HG03196 (cell line): ENCODE data around the gene ADSL.

Experiments used
- ATAC-seq: cut with Tn5 transposase; IDR thresholded peaks from one replicate; pipeline ENCODE4 v1.9.1; 2021; ENCODE audit not compliant: unreplicated experiment

The ADSL gene

DNA sequence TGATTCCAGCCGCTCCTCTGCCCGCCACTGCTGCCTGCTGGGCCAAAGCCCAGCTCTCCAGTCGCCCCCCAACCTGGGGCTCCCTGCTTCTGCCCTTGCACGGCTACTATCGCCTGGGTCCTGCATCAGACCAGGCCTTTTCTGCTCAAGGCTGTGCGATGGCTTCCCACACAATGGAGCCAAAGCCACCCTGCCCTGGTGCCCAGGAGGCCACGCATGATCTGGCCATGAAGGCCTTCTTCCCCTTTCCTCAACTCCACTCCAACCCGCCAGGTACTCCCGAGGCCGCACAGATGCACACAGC lies 69.9 kb downstream of the ADSL start:
- no peak for ATAC-seq

DNA sequence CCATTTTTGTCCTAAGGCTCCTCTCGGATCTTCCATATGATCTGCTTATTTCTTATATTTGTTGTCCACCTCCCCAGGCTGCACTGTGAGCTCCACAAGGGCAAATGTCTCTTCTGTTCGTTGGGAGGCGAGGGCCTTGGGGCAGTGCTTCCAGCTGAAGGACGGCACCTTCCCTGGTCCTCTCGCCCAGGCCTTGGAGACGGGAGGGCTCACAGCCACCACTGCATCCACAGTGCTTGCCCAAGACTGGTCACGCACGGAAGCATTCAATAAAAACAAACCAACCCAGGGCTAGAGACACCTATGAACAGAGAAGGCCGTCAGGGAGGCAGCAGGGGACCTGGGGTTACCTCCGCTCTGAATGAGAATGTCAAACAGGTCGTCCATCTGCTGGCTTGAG lies 70.3 kb downstream of the ADSL start:
- no peak for ATAC-seq

DNA sequence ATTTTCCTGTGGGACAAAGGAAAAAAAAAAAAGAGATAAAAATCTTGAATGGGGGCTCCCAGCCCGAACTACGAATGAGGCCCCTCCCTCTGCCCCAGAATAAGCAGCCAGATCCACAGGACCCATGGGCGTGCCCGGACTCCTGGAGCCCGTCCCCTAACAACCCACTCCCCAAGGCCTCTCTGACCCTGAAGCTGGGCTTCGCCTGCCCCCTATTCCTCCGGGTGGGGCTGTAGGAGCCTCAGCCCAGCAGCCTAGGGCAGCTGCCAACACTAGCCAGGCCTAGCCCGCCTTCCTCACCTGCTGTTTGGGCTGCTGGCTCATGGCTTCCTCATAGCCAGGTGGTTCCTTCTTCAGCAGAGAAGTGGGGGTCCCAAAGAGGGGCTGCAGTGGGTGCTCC lies 70.7 kb downstream of the ADSL start:
- no peak for ATAC-seq

DNA sequence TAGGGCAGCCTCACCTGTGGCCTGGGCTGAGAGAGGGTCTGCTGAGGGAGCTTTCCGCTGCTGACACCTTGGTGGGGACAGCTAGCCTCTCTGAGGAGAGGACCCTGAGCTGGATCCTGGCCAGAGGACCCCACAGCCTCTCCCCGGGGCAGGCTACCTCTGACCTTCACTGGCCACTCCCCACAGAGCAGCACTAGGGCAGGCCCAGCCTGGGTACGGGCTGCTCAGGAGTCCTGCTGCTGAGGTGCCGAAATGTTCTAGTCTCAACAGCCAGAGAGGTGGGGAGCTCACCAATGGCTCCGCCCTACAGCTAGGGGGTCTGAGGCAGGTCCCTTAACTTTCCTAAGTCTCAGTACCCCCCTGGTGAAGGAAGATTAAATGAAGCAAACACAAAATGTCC lies 71.6 kb downstream of the ADSL start:
- ATAC-seq: no peak

DNA sequence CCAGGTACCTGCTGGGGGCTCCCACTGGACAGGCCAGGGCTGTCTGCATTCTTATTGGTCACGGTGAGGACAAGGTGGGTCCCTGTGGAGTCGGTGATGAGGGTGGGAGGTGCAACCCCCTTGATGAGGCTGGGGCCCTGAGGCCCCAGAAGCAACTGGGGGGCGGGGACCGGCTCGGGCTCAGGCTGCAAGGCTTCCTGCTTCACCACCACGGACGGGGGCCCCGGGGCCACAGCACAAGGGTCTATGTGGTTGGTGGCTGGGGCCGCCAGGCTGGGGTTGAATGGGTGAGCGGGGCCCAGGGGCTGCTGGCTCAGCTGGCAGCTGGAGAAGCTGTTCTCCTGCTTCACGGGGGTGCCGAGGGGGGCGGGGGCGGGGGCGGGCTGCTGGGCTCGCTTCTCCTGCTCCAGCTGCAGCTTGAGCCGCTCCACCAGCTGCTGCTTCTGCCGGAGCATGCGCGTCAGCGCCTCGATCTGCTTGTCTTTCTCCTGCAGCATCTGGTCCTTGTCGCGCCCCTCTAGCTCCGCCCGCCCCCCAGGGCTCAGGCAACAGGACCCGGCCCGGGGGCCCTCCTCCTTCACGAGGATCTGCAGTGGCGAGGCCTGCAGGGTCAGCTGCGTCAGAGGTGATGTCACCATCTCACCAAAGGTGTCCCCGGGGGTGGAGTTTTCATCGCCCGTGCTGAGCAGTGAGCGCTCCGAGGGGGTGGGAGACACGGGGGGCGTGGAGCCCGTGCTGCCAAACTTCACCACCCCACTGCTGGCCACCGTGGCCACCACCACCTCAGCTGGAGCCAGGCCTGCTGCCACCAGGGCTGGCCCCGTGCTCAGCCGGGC lies 72.3 kb downstream of the ADSL start:
- ATAC-seq: no peak

DNA sequence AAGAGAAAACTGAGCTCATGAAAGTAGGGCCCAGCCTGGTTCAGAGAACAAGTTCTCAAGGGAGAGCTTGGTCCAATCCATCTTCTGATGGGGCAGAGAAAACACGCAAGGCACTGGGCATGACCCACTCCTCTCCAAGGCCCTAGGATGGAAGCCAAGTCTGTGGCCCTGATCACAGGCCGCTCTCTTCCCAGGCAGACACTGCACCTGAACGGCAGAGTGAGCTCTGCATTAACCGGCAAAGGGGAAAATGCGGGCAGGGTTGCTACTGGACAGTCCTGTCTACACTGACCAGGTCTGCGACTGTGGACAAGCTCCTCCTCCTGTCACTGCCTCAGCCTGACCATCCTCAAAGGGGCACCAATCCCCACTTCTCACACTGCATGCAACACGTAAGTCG lies 73.4 kb downstream of the ADSL start:
- ATAC-seq: no peak

DNA sequence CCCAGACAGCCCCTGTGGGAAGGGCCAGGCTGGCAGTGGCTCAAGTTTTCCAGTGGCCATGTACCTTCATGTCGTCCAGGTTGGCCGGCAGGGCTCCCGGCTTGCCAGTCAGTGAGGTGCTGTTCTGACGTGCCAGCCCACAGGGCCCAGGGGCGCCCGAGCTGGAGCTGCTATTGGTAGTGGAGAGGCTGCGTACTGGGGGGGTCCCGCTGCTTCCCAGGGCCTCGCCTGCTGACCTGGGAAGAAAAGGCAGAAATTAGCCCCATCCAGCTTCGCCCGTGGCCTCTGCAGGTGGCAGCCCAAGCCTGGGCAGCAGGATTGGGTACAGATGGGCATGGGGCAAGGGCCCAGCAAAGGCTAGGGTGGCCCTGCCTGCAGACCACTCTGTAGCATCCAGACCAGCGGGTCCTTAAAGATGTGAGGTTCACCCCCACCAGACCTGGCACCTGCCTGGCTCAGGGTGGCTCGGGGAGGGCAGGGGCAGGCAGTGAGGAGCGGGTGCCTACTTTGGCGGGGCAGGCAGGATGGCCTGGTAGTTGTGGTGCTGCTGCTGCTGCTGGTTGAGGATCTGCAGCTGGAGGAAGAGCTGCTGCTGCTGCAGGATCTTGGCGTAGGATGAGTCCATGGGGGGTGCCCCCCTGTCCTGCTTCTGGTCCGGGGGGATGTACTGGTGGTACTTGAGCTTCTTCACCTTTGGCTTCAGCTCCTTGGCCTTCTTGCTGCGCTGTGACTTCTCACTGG lies 74.2 kb downstream of the ADSL start:
- no peak for ATAC-seq

DNA sequence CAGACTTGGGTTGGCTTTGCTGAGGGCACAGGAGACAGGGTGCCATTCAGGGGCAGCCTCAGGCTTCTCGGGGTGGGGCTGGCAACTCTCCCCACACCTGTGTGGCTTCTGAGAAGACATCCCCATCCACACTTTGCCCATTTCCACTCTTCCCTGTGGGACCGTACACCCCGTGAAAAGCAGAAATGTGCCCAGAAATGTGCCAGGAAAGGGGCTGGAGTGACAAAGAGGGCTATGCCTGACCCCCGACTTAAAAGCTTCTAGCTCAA lies 74.7 kb downstream of the ADSL start:
- ATAC-seq: no peak

DNA sequence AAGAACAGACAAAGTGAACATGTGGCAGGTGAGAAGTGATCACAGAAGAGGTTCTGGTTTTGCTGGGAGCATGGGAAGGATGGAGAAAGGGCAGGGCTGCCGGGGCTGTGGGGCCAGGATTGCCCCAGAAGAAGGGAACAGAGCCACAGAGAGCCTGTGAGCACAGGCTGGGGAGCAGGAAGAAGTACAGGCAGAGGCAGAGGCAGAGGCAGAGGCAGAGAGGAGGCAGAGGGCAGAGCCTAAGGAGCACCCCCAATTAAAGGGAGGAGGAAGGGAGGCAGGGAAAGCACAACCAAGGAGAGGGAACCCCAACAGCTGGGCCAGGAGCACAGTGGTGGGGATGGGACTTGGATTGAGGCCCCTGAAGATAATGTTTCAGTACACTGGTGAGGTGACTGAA lies 75.6 kb downstream of the ADSL start:
- ATAC-seq: no peak

DNA sequence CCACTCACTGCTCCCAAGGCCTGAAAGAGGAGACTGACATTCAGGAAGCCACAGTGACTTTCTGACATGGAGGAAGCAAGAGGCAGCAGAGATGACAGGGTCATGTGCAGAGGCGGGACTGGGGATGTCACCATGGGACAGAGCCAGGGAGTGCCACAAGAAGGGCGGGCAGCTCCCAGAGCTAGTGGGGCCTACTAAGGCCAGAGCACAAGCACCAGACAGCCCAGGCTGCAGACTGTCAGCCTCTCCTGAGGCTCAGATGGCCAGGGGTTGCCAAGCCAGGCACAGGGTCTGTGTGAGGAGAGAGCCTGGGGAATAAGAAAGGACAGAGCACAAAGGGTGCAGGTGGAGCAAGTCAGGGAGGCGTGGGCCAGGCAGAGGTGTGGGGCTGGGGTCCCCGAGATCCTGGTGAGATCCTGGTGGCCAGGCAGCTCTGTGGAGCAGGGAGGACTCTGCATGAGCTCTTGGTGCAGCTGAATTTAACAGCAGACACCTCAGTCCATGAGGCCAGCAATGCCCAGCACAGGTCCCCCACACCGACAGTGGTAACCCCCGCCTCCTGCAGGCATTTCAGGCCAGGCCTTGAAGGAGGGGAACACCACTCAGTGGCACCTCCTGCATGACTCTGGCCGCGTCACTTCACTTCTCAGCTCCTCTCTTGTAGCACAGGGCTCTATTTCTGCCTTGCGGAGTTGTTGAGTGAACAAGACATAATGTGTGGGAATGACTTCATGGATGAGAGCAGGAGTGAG lies 76.4 kb downstream of the ADSL start:
- ATAC-seq: no peak

DNA sequence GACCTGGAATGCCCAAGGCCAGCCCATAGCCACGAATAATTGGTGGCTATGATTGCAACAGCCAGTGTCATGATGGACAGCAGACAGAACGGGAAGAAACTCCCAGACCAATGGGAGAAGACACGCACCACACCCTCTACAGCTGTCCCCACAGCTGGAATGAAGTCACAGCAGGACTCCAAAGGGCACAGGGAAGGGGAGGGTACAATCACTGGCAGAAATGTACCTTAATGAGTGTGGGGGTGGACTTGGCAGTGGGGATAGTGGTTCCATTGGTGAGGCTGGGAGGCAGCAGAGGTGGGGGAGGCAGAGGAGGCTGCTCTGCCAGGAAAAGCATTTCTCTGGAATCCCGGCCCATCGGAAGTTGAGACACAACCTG lies 77.0 kb downstream of the ADSL start:
- no peak for ATAC-seq

DNA sequence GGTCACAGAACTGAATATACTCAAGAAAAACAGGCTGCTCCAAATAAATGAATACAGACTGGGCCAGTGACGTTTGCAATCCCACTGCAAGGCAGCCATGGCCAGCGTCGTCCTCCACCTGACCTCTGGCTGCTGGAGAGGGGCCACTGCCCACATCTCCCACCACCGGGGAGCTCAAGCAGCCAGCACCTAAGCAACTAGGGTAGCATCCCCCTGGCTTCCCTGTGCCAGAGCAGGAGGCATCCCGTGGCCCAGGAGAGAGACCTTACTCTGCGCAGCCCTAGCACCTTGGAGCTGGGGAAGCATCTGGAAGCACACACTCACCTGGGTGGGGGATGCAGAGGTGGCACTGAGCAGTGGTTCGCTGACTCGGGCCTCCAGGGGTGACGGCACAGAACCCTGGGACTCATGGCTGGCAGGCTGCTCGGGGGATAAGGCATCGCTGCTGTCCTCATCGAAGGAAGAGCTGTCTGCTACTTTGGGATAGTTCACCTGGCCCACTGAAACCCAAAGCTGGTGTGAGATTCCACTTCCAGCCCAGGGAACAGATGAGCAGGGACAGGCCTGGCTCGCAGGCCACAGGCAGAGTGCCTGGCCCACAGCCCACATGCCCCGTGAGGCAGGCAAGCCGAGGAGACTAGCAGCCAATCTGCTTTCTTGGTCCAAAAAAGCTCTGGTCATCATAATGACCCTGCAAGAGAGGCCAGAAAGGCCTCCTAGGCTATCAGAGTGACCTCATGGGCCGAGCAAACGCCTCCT lies 77.8 kb downstream of the ADSL start:
- ATAC-seq: no peak

DNA sequence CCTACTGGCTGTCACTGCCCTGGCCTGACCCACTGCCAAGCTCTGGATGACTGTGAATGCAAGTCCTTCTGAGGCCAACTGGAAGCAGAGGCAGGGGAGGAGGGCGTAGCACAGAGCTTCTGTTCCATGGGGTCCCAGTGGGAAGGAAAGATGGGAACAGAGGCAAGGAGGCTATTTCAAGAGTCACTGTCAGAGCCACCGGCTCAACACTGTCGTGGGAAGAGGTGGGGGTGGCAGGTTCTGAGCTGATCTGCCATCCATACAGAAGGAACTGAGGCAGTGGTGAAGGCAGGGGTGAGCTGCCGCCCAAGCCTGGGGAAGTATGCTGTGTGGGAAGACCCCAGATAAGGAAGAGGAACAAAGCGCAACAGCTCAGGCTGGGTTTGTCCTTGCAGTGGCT lies 78.8 kb downstream of the ADSL start:
- no peak for ATAC-seq

DNA sequence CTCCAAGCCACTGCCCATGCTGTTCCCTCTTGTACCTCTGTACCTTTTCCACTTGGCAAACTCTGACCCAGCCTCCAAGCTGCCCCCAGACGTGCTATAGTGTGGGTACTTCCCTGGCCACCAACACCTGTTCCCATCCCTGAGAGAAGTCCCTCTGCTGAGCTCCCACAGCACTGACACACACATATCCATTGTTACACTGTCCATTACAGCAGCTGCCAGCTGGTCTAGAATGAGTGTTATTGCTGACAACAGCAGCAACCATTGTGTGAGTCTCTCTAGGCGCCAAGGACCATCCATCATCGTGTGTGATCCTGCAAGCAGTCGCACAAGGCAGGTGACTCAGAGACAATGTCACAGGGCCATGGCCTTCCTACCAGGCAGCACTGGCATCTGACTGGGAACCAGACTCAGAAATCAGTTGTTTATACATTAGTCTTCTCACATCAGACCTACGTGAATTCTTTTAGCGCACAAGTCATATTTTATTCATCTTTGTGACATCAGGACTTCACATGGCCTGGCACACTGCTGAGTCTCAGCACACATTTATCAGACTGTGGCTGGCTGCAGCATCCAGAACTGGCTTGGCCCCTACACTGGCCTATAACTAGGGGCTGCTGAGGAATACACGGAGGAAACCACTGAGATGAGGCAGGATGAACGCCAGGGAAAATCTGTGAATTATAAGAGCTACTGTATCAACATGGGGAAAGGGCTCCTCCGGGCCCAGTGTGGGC lies 80.5 kb downstream of the ADSL start:
- no peak for ATAC-seq

DNA sequence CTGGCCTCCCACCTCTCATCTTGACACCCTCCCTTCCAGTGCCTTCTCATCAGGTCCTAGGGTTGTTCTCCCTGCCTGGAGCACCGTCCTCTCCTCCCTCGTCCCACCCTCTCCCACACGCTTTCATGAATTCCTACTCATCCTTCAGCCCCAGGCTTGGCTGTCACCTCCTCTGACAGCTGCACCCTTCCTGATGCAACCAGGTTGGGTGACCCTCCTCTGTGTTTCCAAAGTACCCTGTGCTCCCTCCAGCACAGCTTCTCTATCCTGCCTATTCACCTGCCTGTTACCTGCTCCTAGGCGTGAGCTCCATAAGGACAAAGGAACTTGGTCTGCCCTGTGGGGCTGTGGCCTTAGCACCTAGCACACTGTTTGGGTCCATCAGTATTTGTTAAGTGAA lies 82.5 kb downstream of the ADSL start:
- ATAC-seq: no peak

DNA sequence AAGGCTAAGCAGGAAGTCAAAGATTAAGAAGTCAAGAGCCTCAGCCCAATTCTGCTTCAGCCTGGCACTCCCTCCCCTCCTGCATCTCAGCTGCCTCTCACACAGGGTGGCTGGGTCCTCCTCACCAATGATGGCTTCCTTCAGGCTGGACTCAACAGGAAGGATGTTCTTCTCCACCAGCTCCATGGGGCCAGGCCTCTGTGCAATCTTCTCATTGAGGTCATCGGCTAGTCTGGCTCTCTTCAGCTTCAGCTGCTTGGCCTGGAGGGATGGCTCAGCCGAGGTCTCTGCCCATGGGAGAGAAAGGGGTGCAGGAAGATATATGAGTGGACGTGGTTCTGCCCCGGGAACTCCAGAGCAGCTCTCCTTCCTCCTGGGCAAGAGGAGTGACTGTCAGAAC lies 83.2 kb downstream of the ADSL start:
- no peak for ATAC-seq

DNA sequence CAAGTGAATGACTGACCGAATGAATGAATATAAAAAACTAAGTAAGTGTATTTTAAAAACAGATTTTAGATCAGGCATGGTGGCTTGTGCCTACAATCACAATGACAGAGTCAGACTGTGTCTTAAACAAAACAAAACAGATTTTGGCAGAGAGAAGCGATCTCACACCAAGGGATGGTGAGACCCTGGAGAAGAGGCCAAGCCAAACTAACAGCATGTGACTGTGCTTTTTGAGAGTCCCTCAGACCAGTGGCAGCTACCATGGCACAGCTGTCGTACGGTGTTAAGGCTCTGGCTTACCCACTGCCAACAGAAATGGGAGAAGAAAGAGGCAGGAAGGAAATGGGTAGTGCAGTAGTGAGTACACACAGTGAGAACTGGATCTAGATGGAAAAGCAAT lies 84.7 kb downstream of the ADSL start:
- ATAC-seq: no peak

DNA sequence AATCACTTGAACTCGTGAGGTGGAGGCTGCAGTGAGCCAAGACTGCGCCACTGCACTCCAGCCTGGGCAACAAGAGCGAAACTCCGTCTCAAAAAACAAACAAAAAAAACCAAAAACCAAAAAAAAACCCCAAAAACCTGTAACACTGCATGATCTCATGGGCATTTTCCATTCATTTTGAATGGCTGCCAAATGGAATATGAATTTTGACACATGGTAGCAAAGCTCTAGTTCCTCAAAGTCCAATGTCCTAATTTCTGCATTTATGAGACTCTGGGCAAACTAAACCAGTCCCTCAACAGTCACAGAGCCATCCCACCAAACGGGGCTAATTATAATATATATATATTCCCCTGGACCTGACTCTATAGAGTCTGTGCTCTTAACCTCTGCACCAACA lies 85.9 kb downstream of the ADSL start:
- no peak for ATAC-seq

DNA sequence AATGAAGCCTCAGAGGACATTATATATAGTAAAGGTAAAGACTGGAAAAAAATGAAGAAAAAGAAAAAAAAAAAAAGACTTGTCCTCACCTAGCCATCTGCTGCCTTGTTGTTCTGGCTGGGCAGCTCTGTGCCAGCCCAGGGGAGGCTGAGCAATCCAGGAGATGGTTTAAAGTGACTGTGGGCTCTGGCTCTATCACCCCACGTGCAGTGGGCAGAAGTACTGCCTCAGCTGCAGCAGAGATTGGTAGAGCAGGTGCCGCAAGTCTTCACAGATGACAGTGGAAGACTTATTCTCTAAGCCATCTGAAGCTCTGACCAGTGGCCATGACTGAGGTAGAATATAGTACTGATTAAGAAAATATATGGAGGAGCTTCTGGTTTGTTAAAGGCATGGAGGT lies 86.3 kb downstream of the ADSL start:
- ATAC-seq: no peak

DNA sequence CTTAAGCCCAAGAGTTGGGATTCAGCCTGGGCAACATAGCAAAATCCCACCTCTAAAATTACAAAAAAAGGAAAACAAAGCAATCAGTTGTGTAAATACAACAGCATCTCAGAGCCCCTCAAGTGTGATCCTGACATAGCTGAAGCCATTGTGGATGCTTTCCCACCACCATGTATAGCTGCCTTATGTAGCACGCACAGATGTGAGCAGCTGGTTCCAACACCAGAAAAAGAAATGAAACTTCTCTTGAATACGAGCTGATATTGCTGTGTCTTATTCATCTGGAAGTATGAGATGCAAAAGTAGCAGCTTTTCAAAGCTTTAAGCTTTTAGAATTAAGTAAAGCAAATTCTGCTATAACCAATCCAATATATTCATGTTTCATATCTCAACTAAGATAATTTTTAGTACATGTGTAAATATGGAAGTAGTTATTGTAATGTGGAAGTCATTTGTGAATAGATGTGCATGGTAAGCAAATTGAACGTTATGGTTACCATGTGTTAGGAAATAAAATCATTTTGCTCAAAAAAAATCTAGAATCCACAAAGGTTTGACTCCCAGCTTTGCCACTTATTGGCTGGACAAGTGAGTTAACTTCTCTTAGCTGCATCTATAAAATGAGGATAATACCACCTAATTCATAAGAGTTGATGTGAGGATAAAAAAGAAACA lies 87.3 kb downstream of the ADSL start:
- ATAC-seq: no peak
